ENCODE results near the gene TBCCD1.
"Not testable (repeated sequence)": the region's sequence is repeated elsewhere in the genome, so short reads cannot be mapped to it uniquely, and the experiment has no call there.

The TBCCD1 gene

DNA sequence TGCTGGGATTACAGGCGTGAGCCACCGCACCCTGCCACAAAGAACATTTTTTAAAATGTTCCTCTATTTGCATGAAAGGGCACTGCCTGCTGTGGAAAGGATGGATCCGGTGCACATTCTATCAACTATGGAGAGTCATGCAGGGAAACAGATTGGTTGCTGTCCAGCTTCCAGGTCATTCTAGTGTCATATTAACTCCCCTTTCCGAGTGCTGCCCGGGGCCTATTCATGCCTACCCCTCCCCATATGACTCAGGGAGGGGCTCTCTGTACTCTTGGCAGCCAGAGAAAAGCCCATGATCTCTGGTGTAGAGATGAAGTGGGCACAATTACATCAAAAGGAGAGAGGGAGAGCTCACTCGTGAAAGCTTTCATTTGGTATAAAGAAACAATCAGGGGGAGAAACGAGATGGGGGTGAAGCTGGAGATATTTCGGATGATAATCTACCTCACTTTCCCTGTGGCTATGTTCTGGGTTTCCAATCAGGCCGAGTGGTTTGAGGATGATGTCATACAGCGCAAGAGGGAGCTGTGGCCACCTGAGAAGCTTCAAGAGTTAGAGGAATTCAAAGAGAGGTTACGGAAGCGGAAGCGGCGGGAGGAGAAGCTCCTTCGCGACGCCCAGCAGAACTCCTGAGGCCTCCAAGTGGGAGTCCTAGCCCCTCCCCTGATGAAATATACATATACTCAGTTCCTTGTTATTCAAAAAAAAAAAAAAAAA lies 29.6 kb upstream of the TBCCD1 start:
- DNase-seq (ENCODE audit: low read depth in 2 of 2): no peak

DNA sequence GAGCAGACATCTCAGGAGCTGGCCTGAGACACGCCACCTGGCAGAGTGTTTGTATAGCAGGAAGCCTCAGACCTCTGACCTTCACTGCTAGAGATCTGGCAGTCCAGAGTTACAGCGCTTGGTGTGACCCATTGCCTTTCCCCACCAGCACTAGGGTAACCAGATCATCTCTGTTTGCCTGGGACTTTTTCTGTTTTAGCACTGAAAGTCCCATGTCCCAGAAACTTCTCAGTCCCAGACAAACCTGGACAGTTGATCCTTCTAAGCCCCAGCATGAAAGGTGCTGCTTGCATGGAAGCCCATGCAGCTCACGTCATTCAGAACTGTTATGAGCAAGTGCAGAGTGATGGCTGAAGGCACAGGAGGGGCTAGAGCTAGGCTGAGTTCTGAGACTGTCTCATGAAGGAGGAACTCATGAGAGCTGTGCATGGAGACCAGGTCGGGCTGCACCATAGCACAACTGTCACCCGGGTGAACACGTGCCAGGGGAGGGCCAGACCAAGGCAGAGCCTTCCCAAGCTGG lies 27.5 kb upstream of the TBCCD1 start:
- no peak for DNase-seq (ENCODE audit: low read depth in 2 of 2)

DNA sequence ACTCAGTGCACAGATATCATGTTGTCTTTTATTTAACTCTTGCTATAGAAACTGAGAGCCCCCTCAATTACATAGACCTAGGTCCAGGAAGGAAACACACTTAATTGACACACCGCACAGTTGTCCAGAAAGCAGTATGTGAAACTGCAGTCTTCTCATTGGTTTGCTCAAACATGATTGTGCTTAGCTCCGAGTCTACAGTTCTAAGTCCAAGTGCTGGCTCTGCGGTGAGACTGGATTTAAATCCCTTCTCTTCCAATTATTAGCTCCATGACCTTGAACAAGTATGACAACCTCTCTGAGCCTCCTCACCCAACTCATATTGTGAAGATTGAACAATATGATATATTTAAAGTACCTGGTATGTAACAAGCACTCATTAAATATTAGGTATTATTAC lies 26.7 kb upstream of the TBCCD1 start:
- no peak for DNase-seq (ENCODE audit: low read depth in 2 of 2)

DNA sequence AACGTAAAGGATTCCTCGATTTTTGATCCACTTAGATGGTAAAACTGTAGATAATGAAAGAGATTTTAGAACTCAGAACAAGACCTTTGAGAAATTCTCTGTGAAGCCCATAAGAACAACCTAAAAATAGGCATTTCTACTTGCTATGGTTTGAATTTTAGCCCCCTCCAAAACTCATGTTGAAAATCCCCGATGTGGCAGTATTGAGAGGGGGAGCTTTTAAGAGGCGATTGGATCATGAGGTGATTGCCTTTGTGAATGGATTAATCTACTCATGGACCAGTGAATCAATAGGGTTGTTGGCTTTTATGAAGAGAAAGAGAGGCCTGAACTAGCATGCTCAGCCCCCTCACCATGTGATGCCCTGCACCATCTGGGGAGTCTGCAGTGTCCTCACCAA lies 25.5 kb upstream of the TBCCD1 start:
- no peak for DNase-seq (ENCODE audit: low read depth in 2 of 2)

DNA sequence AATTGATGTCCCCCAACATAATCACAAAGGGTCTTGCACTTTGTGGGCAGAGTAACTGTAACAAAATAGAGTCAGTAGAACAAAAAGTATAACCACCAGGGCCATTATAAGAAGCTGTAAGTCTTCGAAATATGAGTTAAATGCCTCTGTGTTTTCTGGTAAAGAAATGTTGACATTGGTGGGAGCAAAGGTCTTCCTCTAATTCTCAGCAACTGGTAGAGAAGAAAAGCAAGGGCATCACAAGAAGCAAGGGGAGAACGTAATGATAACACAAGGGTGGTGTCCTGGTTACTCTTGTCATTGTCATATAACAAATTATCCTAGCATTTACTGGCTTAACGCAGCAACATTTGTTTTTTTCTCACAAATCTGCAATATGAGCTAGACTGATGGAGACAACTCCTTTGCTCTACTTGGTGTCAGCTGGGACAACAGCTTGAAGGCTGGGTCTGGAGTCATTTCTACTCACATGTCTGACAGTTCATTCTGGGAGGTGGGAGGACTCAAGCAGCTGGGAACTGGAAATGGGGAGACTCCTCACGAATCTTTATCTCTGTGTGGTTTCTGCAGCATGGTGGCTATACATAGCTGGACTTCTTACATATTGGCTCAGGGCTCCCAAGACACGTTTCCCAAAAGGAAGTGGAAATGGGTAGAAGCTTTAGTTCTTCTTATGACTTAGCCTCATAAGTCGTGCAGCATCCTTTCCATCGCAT lies 23.6 kb upstream of the TBCCD1 start:
- DNase-seq (ENCODE audit: low read depth in 2 of 2): no peak

DNA sequence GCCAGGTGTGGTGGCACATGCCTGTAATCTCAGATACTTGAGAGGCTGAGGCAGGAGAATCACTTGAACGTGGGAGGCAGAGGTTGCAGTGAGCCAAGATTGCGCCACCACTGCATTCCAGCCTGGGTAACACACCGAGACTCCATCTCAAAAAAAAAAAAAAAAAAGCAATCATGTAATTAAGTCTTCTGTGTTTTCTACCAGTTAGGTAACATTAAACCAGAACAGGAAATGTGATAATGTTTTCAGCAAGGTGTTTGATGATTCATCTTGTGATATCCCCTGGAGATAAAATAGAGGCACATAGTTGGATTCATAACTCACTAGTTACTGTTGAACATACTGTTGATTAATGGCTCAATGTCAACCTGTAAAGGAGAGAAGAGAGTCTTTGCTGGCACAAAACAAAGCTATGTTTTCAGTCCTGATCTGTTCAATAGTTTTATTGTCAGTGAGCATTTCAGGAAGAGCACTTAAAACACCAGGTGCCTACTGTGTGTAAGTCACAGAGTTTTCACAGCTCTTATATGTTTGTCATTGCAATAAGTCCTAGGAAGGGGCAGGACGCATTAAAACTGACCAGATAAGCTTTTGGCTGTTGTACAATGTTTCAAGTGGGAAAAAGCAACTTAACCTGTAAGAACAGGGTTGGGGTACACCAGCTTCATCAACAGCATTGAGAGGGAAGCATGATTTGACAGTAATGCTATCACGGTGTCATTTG lies 22.9 kb upstream of the TBCCD1 start:
- no peak for DNase-seq (ENCODE audit: low read depth in 2 of 2)

DNA sequence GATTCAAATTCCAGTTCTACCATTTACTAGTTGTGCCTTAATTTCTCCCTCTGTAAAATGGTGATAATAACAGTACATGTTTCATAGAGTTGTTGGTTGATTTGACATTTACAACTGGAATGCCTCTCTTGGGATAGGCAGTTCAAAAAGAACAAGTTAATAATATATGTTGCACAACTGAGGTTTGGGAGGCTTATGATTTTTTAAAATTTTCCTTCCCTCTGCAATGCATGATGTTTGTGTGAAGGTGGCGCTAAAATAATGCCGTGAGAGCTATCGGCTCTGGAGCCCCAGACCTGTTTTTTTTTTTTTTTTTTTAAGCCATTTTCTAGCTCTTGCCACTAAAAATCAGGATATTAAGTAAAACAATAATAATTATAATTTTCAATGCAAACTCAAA lies 22.0 kb upstream of the TBCCD1 start:
- no peak for DNase-seq (ENCODE audit: low read depth in 2 of 2)

DNA sequence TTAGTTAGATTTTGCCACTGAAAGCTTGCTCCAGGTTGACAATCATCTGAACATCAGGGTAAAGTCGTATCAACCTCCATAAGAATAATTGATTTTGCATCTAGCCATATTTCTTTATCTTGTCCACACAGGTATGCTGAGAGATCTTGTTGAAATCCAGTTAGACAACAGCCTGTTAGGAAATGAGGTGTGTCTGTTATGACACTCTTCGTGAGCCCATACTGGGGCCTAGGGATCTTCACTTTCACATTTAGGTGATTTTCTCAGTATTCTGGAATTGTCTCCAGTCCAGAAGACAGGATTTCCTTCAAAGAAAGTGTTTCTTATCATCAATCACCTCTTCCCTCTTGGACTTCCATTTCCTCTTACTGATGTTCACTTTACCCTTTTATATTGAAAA lies 21.5 kb upstream of the TBCCD1 start:
- DNase-seq (ENCODE audit: low read depth in 2 of 2): no peak

DNA sequence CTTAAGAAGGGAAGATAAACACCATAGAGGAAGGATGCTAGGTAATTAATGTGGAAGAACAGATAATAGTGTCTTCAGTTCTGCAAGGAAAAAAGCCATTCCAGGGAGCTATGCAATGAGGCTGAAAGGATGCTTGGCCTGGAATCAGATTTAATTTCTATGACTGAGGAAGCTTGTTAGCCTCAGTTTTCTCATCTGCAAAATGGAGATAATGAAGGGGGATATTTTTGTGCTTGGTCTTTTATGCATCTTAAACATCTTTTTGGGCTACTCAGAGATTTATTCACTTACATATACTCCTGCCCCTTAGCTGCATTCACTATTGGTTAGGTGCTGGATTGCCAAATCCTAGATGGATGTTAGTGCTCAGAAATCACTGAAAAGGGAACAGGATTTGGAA lies 20.0 kb upstream of the TBCCD1 start:
- no peak for DNase-seq (ENCODE audit: low read depth in 2 of 2)

DNA sequence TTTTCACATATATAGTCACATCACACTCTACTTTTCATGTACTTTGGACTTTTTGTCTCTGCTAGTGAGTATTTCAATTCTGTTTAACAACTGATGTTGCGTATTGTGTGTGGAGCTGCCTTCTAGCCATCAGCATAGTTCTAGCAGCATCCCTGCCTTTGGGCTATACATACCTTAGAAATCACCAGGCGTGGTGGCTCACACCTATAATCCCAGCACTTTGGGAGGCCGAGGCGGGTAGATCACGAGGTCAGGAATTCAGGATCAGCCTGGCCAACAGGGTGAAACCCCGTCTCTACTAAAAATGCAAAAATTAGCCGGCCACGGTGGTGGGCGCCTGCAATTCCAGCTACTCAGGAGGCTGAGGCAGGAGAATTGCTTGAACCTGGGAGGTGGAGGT lies 19.1 kb upstream of the TBCCD1 start:
- not testable (repeated sequence) for DNase-seq (ENCODE audit: low read depth in 2 of 2)

DNA sequence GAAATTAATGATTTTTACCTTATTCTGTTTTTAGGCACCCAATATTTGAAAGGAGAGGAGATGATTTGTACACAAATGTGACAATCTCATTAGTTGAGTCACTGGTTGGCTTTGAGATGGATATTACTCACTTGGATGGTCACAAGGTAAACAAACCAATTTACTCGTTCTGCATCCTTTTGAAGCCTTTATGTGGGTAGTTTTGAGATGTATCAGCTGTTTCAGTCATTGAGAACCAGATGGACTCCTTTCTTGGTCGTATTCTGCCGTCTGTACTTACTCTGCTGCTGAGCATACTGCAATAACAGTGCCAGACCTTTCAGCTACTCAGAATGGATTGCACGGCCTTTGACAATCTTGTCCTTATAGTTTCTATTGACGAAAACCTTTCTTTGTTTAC lies 16.7 kb upstream of the TBCCD1 start:
- DNase-seq (ENCODE audit: low read depth in 2 of 2): no peak

DNA sequence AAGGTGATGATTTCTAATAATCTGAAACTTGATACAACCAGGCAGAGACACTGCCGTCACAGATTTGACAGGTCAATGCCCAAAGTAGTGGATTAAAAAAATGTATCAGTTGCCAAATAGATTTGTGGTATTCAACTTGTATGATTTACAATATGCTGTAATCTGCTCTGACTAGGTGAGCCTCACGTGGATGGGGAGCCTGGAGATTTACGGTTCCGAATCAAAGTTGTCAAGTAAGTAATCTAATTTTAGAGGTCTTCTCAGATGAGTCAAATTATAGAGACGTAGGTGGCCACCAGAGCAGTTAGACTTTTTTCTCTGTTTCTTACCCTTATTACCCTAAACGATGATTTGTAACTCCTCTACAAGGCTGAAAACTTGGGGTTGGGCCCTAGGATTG lies 15.4 kb upstream of the TBCCD1 start:
- DNase-seq (ENCODE audit: low read depth in 2 of 2): no peak

DNA sequence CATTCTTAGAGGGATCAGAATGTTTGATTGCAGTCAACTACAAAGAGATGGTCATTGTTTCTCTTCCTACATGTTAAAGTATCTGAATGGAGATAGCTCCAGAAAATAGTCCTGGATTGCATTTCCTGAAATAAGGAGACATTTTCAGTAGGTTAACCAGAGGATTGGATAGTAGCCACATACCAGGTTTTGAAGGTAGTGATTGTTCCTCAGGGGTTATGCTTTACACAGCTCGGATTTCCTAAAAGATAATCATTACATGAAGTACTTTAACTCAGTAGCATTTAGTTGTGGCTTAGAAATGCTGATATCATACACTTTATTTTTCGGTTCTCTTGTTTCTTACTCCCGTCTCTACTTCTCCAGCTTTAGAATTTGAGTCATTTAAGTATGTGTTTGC lies 13.6 kb upstream of the TBCCD1 start:
- DNase-seq (ENCODE audit: low read depth in 2 of 2): no peak

DNA sequence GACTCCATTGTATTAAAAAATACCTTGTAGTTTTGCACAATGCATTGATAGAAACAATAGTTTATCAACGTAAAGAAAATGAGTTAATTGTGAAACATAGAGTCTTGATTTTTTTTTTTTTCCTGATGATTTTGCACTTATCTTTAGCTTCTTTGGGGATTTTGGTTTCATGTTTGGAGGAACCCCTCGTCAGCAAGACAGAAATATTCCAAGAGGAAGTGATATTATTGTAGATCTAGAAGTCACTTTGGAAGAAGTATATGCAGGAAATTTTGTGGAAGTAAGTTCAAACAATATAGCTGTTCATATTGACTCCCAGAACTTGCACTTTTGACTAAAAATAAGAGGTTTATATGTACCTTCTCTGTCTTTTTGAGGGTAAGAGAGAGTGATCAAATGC lies 10.4 kb upstream of the TBCCD1 start:
- no peak for DNase-seq (ENCODE audit: low read depth in 2 of 2)

DNA sequence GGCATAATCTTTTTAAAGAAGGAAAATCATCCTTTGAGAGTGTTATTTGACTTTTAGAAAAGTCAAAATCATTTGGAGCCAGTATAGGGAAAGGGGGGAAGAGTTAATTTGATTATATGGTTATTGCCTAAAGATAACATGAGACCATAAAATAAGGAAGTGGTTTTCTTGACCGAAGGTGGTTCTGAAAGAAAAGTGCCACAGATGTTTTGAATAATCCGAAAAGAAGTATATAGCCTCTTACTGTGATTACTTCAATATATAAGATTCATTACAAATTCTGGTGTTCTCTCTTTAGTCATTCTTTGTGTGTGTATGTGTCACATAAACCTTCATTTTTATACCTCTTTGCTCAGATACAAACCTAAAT lies 4.5 kb upstream of the TBCCD1 start:
- DNase-seq (ENCODE audit: low read depth in 2 of 2): no peak

DNA sequence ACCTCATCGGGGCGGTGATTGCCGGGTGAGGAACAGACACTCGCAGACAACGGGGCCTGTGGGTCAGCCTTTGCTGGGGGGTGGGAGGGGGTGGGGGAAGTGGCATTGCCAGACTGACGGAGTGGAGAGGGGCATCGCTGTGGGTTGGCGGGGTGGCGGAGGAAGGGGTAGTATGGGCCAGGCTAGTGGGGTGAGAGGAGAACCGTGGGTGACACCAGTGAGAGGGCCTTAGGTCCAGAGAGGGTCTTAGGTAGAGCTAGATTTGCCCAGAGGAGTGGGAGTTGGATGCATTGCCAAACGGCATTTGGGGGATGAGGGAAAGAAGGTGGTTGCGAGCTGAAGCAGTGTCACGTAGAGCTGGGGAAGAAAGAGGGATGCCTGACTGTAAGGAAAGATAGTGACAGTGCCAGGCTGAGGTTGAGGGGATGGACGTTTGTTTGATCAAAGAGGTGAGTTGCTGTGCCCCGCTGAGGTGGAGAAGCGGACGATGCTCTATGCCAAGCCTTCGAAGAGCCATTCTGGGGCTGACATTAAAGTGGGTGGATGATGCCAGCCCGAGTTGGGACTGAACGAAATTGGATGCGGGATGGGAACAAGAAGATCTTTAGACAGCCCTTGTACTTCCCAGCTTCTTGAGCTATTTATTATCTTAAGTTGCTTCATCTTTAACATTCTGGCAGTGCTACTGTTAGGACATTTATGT lies 4.0 kb upstream of the TBCCD1 start:
- no peak for DNase-seq (ENCODE audit: low read depth in 2 of 2)

DNA sequence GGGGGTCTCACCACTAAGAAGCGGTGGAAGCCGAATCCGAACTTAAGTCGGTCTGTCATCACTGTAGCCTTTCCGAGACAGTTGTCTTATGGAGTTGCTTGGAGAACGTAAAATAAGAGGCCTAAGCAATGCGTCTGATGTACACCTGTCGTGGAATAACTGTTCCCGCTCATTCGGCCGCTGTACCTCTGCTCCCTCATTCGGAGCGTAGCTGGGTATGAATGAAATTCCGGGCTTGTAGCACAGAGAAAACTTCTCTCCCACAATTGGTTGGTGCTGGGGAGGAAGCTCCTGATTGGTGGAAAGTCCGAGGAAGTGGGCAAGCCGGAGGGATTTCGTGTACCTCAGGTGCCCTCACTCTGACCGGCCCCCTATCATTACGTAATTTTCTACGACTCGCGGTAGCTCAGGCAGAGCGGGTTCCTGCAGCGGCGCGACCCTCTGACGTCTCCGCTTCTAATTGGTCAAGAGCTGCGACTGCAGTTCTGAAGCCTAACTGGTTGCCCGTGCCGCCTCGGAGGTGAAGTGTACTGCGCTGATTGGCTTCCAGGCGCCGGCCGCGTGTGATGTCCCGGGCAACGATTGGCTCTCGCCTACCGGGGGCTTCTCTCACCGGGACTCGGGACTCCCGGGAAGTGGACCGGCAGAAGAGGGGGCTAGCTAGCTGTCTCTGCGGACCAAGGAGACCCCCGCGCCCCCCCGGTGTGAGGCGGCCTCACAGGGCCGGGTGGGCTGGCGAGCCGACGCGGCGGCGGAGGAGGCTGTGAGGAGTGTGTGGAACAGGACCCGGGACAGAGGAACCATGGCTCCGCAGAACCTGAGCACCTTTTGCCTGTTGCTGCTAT lies 3.2 kb upstream of the TBCCD1 start, which contains the start of gene DNAJB11:
TSS of gene DNAJB11 (plus strand) at position 625 of the 845 bp plus-strand sequence. CDS start at position 803, 178 bp downstream.
- DNase-seq (ENCODE audit: low read depth in 2 of 2): peak; percentile 96 to 99

DNA sequence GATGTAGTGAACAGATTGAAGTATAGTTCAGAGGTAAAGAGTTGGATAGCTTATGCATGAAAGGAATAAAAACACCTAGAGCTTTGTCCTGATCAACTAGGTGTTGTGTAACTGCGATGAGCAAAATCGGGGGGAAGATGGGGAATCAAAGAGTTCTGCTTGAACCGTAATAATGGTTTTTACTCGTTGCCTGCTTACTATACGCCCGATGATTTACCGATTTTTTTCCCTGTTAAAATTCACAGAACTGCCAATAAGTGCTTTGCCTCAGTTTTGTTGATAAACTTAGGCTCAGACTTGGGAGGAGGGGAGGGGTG lies 2.6 kb upstream of the TBCCD1 start:
- no peak for DNase-seq (ENCODE audit: low read depth in 2 of 2)

DNA sequence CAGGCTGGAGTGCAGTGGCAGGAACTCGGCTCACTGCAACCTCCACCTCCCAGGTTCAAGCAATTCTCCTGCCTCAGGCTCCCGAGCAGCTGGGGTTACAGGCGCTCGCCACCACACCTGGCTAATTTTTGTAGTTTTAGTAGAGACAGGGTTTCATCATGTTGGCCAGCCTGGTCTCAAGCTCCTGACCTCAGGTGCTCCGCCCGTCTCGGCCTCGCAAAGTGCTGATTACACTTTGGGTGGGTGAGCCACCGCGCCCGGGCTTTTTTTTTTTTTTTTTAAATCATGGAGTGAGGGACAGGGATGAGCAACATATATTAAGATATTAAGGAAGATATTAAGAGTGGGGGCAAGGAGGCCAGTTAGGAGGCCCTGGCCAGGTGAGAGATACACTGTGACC lies 2.2 kb upstream of the TBCCD1 start:
- DNase-seq (ENCODE audit: low read depth in 2 of 2): not testable (repeated sequence)

DNA sequence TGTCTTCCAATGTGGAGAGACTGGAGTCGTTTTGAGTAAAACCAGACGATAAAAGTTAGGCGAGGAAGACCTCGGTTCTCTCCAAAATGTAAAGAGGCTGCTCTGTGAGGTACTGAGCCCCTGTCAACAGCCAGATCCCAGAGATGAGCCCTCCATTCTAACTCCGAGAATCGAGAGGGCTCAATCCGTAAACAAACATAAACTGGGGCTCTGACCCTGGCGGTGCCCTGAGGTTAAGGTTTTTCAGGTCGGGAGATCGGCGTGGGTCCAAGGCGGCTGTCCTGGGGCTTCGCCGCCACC lies 417 bp downstream of the TBCCD1 start:
- no peak for DNase-seq (ENCODE audit: low read depth in 2 of 2)

DNA sequence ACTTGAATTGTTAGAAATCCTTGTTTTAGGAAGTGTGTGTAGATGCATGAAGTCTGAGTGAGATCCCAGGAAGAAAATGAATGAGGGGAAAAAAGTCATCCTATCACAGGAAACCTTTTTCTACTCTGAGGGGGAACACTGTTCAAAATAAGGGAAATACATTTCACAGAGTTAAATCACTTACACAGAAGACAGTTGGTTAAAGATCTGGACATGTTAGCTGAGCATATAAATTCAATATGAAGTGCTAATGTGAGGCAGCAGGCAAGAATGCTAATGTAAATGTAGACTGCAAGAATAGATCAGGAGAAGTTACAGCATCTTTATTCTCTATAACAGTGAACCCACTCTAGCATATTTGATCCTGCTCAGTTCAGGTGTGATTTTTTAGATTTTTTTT lies 2.6 kb downstream of the TBCCD1 start:
- DNase-seq (ENCODE audit: low read depth in 2 of 2): no peak
